Measurements from ENCODE around the gene GPR55.
"Not testable (repeated sequence)": the region's sequence is repeated elsewhere in the genome, so short reads cannot be mapped to it uniquely, and the experiment has no call there.

GPR55 gene

GRCh38 chr2:230924470-230925341, at the start of gene GPR55:
TSS of gene GPR55 (minus strand) at chr2:230925242. CDS start at chr2:230910962, 14,280 bp downstream.
- in situ Hi-C loops (cut with MboI; ENCODE audit: low sequenced_read_pairs): no loop called here

DNA sequence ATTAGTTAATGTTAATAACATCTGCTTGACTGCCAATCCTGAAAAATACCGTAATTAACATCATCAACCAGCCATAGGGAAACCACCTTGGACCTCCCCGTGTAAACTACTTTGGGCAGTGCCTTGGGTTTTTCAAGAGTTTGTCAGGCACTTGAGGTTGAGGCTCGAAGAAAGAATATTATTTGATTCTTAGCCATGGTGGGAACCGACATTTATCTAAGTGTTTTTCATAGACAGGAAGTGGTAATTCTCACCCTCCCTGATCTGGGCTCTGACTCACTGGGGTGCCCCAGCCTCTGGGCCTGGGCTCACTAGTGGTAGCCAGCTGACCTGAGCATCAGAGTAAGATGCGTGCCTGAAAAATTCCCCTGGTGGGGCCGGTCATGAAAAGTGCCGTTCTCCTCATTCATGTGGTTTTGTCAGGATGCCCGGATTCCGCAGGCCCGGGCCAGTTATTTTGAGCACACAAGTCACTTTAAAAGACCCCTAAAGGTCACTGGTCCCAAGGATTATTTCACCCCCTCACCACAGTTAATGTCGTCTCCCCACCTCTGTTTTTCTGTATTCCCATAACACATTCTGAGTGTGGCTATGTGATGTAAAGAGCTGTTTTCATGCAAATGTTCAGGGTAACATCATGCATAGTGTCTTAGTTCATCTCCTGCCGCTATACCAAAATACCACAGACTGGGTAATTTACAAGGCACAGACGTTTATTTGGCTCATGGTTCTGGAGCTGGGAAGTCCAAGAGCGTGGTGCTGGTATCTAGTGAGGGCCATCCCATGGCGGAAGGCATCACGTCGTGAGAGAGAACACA, 49.3 kb upstream of the GPR55 start:
- in situ Hi-C loops (cut with MboI; ENCODE audit: low sequenced_read_pairs): no loop called here

DNA sequence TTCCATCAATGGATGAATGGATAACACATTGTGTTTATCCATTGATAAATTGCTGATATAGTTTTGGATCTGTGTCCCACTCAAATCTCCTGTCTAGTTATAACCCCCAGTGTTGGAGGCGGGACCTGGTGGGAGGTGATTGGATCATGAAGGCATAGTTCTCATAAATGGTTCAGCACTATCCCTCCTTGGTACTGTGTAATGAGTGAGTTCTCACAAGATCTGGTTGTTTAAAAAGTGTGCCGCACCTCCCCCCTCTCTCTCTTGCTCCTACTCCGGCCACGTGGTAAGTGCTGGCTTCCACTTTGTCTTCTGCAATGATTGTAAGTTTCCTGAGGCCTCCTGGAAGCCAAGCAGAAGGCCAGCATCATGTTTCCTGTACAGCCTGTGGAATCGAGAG, 47.0 kb upstream of the GPR55 start:
- in situ Hi-C loops (cut with MboI; ENCODE audit: low sequenced_read_pairs): no loop called here

- in situ Hi-C loops (cut with MboI; ENCODE audit: low sequenced_read_pairs): no loop called here
Observed at GRCh38 chr2:230969659-230970015, 44.6 kb upstream of the GPR55 start.

- in situ Hi-C loops (cut with MboI; ENCODE audit: low sequenced_read_pairs): no loop called here
Observed at GRCh38 chr2:230968921-230969658, 44.0 kb upstream of the GPR55 start.

DNA sequence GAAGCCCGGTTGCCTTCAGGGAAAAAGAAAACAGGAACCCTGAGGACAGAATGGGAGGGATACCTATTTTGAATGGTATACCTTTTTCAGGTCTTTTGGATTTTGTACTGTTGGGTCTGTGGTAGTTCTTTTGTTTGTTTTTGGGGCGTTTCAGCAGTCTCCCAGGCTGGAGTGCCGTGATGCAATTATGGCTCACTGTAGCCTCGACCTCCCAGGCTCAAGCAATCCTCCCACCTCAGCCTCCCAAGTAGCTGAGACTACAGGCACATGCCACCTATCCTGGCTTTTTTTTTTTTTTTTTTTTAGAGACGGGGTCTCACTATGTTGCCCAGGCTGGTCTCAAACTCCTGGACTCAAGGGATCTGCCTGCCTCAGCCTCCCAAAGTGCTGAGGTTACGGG, 43.3 kb upstream of the GPR55 start:
- in situ Hi-C loops (cut with MboI; ENCODE audit: low sequenced_read_pairs): not testable (repeated sequence)

DNA sequence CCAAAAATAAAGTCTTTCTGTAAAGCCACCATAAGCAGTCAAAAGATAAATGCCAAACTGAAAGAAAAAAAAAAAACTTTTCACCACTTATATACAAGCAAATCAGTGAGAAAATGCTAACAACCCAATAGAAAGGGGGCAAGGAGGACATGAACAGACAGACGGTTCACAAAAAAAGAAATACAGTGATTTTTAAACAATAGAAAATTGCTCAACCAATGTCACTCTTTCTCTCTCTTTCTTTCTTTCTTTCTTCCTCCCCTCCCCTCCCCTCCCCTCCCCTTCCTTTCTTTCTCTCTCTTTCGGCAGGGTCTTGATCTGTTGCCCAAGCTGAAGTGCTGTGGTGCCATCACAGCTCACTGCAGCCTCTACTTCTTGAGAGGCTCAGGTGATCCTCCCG, 42.1 kb upstream of the GPR55 start:
- in situ Hi-C loops (cut with MboI; ENCODE audit: low sequenced_read_pairs): no loop called here

DNA sequence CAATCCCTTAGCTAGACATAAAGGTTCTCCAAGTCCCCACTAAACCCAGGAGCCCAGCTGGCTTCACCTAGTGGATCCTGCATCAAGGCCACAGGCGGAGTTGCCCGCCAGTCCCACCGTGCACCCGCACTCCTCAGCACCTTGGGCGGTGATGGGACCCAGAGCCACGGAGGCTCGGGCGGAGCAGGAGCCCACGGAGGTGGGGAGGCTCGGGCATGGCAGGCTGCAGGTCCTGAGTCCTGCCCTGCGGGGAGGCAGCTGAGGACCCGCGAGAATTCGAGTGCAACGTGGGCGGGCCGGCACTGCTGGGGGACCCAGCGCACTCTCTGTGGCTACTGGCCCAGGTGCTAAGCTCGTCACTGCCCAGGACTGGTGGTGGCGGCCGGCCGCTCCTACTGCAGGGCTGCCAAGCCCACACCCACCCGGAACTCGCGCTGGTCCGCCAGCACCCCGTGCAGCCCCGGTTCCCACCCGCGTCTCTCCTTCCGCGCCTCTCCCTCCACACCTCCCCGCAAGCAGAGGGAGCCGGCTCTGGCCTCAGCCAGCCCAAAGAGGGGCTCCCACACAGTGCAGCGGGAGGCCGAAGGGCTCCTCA, 39.2 kb upstream of the GPR55 start:
- in situ Hi-C loops (cut with MboI; ENCODE audit: low sequenced_read_pairs): no loop called here

DNA sequence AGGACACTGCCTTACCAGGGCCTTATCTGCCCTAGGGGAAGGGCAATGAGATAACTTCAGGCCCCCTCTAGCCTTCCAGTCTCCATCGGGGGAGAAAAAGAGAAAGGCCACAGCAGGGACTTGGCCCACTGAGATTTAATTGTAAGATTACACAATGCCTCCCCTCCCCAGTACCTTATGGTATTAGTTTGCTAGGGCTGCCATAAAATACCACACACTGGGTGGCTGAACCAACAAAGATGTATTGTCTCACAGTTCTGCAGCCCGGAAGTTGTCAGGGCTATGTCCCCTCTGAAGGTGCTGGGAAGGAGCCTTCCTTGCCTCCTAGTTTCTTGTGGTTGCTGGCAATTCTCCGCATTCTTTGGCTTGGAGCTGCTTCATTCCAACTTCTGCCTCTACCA, 36.0 kb upstream of the GPR55 start:
- in situ Hi-C loops (cut with MboI; ENCODE audit: low sequenced_read_pairs): no loop called here

DNA sequence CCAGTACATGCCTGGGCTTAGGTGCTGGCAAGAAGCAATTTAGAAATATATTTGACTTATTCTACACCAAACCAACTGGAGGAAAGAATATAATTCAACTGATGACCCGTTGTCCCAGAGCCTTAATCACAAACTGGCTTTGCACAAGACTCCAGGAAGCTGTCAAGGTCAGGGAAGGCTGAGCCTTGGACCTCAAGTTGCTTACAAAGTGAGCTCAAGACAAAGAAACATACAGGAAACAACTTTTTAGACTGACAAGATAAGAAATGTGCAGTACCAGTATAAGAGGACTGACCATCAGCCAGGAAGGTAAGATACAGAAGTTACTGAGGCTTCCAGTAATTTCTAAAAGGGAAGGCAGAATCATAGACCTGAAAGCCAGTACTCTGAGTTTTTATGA, 35.0 kb upstream of the GPR55 start:
- in situ Hi-C loops (cut with MboI; ENCODE audit: low sequenced_read_pairs): no loop called here

DNA sequence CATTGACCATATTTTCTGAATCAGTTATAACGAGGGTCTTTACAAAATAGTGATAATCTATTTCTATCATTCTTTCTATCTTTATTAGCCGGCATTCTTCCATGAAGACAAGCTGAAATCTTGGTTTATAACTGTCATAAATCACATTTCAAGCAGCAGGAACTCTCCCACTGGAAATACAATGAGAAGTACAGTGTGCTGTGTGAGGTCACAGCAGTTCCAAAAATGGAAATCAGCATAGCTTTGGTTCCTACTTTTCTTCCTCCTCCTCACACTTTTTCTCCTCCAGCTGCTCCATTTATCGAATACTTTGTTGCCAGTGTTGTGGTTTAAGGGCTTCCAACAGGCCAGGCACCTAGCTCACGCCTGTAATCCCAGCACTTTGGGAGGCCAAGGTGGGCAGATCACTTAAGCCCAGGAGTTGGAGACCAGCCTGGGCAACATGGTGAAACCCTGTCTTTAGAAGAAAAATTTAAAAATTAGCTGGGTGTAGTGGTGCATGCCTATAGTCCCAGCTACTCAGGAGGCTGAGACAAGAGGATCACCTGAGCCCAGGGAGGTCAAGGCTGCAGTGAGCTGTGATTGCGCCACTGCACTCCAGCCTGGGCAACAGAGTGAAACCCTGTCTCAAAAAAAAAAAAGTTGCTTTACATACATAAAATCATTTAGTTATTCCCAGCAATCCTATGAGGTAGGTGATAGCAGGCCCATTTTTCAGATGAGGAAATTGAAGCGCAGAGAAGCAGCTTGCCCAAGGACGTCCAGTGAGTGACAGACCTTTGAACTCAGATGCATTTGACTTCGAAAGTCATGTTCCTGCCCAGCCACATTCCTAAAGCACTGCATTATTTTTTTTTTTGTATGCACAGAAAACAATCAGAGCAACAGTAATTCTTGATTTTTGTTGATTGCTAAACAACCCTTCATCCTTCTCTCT, 34.0 kb upstream of the GPR55 start:
- in situ Hi-C loops (cut with MboI; ENCODE audit: low sequenced_read_pairs): no loop called here

DNA sequence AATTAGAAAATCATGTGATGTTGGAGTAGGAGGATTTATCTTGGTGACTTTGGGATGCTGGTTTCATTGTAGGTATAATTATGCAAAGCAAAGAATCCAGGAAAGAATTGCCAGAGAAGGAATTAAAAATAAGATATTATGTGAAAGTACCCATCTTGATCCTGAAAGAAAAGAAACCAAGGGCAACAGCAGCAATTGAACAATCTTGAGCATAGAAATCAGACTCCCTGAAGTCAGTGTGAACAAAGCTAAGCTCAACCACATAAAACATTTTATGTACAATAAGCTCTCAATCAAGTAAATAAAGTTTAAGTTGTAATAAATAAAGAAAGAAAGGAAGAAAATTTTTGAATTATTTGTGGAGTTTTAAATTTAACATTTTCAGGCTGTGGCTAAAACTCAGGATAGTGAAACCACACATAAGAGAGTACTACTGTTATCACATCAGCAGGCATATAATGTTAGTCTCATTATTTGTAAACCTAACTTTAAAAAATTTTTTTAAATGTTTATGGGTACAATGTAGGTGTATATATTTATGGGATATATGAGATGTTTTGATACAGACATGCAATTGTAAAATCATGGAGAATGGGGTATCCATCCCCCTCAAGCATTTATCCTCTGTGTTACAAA, 32.8 kb upstream of the GPR55 start:
- in situ Hi-C loops (cut with MboI; ENCODE audit: low sequenced_read_pairs): no loop called here

DNA sequence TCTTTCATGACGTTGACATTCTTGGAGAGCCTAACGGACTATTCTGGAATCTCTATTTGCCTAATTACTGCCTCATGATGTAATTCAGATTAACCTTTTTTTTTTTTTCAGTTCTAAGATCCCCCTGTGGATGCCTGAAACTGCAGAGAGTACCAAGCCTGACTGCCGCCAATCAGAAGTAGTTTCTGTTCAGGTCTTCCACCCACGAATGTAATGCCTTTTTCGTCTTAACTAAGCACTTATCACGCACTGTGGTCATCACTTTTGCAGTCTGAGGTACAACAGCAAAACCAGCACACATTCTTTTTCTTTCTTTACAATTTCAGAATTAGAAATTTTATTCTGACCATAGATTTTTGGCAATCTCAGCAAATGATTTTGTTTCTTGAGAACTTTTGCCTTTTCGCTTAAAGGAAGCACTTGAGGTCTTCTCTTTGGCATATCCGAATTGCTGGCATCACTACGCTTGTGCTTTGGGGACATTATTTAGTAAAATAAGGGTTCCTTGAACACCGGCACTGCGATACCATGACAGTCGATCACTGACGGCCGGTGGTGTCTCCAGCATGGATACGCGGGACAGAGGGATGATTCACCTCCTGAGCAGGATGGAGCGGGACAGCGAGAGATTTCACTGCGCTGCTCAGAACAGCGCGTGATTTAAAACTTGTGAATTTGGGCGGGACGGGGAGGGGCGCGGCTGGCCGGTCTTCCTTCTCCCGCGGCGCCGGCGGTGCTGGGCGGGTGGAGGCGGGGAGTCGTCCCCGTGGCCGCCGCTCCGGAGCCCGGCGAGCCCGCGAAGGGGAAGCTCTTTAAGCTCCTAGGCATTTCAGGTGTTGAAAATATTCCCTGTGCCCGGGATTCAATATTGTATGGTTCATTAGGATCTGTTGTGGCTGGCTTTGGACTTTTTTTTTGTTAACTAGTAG, 32.0 kb upstream of the GPR55 start:
- in situ Hi-C loops (cut with MboI; ENCODE audit: low sequenced_read_pairs): no loop called here

DNA sequence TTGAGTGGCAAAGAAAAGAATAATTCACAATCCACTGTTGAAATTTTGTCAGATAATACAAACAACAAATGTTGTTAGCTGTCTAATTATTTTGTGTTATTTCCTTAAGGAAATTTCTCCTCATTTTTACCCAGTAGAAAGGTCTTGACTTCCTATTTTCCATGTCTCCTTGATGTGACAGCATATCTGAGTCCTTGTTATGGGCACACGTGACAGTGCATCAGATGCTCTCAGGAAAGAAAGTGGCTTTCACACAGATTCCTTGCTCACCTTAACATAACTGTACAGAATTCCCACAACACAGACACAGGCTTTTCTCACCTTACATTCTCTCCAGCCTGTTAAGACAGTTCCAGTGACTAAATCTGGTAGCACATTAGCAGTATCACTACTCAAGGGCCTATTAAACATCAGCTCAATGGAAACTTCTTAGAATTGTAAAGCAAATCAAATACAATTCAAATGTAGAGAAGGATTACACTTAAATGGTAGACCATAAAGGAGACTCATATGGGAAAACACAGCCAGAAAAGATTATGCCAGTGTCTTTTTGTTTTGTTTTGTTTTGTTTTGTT, 30.2 kb upstream of the GPR55 start:
- in situ Hi-C loops (cut with MboI; ENCODE audit: low sequenced_read_pairs): no loop called here

- in situ Hi-C loops (cut with MboI; ENCODE audit: low sequenced_read_pairs): no loop called here
Observed at GRCh38 chr2:230954746-230955145, 29.7 kb upstream of the GPR55 start.

- in situ Hi-C loops (cut with MboI; ENCODE audit: low sequenced_read_pairs): no loop called here
Observed at GRCh38 chr2:230953845-230954244, 28.8 kb upstream of the GPR55 start.

DNA sequence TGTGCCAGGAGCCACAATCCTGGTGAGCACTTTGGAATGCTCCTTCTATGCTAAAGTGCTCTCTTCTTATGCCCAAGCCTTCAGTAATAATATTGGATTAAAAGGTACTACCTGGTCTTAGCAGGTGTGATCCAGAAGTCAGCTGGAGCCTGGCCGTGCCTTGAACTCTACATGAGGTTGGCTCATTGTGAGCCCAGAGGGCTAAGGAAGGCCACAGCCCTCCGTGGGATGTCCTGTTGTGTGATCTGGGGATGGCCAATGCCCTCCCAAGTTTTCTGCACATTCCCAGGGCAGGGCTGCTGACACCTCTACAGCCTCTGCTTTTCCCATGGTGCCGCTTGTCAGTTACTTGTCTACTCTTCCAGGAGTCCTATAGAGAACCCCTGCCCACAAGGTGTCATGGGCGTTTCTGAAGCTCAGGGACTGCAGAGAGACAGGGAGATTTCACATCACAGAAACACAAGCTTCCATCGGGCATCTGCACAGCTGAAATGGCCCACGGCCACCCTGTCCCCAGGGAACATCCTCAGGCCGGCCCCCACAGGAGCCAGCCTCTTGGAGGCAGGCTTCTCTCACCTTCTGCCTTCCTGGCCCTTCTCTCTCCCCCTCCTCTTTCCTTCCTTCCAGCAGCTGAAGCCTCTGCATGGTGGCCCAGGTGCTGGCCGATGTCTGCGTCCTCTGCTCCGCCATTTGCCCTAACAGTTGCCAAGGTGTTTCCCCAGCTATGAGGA, 27.3 kb upstream of the GPR55 start:
- in situ Hi-C loops (cut with MboI; ENCODE audit: low sequenced_read_pairs): no loop called here

Data from hTERT RPE-1 (cell line).